IMR-90 (cell line): ENCODE results near the gene LGSN. TPM values are rescaled to one million over a fixed set of nuclear protein-coding genes. Genes with fewer than 3 reads are reported as not detected.

Source experiments
- ATAC-seq: fragments of 200-7000 bp; cut with Tn5 transposase; 2 replicates; pipeline ENCODE4 v1.9.1; 2020; ENCODE audit warnings: low read depth, mild to moderate bottlenecking, moderate library complexity
- BruUV-seq: library from RNA; stranded (reverse); fragments of 400-500 nt; replicated peaks from 2 replicates; lab custom pipeline; 2021; lab: Mats Ljungman, UMichigan
- CTCF ChIA-PET: fragments of 300-600 bp; formaldehyde crosslinking; extraction: SDS; loops from one replicate; lab custom pipeline; 2021; ENCODE audit warnings: antibody characterized with exemption; lab: Yijun Ruan, JAX
- POLR2A ChIA-PET: fragments of 300-600 bp; sonication (Branson Sonifier 250); formaldehyde crosslinking; loops from one replicate; lab custom pipeline; 2022; ENCODE audit warnings: antibody characterized with exemption; ENCODE audit not compliant: unreplicated experiment; lab: Charles Lee
- DNase-seq: peaks from one replicate; pipeline ENCODE4 v3.0.0; 2013
- H2AFZ ChIP-seq: replicated peaks from 2 replicates; pipeline ENCODE3; 2013; ENCODE audit warnings: low read length, mild to moderate bottlenecking; ENCODE audit not compliant: poor library complexity
- H2AK5ac ChIP-seq: 2 replicates; pipeline ENCODE4 v1.6.1; 2013; ENCODE audit warnings: low read depth, low read length, inconsistent platforms
- H2AK9ac ChIP-seq: replicated peaks from 2 replicates; pipeline ENCODE3; 2013; ENCODE audit warnings: mild to moderate bottlenecking, low read depth, low read length, moderate library complexity; ENCODE audit not compliant: poor library complexity
- H2BK120ac ChIP-seq: 2 replicates; pipeline ENCODE4 v1.6.1; 2013; ENCODE audit warnings: low read depth, low read length, inconsistent platforms
- H2BK15ac ChIP-seq: 3 replicates; pipeline ENCODE4 v1.6.1; 2013; ENCODE audit warnings: low read depth, low read length, inconsistent platforms
- H2BK20ac ChIP-seq: 2 replicates; pipeline ENCODE4 v1.6.1; 2013; ENCODE audit warnings: low read depth, mild to moderate bottlenecking, inconsistent platforms, low read length, moderate library complexity
- H2BK5ac ChIP-seq: 2 replicates; pipeline ENCODE4 v1.6.1; 2013; ENCODE audit warnings: mild to moderate bottlenecking, low read depth, low read length, inconsistent platforms; ENCODE audit not compliant: poor library complexity, severe bottlenecking
- H3K14ac ChIP-seq: replicated peaks from 2 replicates; pipeline ENCODE4 v1.6.1; 2013; ENCODE audit warnings: low read depth, low read length, inconsistent platforms
- H3K18ac ChIP-seq: 2 replicates; pipeline ENCODE4 v1.6.1; 2013; ENCODE audit warnings: low read depth, low read length, control low read depth
- H3K23ac ChIP-seq: 2 replicates; pipeline ENCODE4 v1.6.1; 2013; ENCODE audit warnings: low read depth, low read length, inconsistent platforms
- H3K27ac ChIP-seq: 2 replicates; pipeline ENCODE4 v1.5.1; 2013; ENCODE audit warnings: mild to moderate bottlenecking, control low read depth, low read length; ENCODE audit not compliant: insufficient read depth
- H3K27me3 ChIP-seq: 2 replicates; pipeline ENCODE4 v1.6.1; 2013; ENCODE audit warnings: low read length; ENCODE audit not compliant: control insufficient read depth, insufficient read depth
- H3K36me3 ChIP-seq: 2 replicates; pipeline ENCODE4 v1.6.1; 2013; ENCODE audit warnings: low read length, mixed read lengths; ENCODE audit not compliant: control insufficient read depth, insufficient read depth
- H3K4ac ChIP-seq: 2 replicates; pipeline ENCODE4 v1.6.1; 2013; ENCODE audit warnings: low read depth, low read length, inconsistent platforms
- H3K4me1 ChIP-seq: 2 replicates; pipeline ENCODE4 v1.6.1; 2013; ENCODE audit warnings: low read length, mixed read lengths; ENCODE audit not compliant: control insufficient read depth, insufficient read depth
- H3K4me2 ChIP-seq: 2 replicates; pipeline ENCODE4 v1.6.1; 2013; ENCODE audit warnings: low read depth, mild to moderate bottlenecking, control low read depth, low read length, moderate library complexity
- H3K4me3 ChIP-seq: 2 replicates; pipeline ENCODE4 v1.5.1; 2013; ENCODE audit warnings: low read depth, mild to moderate bottlenecking, control low read depth, low read length, moderate library complexity; ENCODE audit not compliant: insufficient read depth
- H3K56ac ChIP-seq: 2 replicates; pipeline ENCODE4 v1.6.1; 2013; ENCODE audit warnings: low read length, inconsistent platforms; ENCODE audit not compliant: insufficient read depth; ENCODE audit errors: extremely low read depth
- H3K79me1 ChIP-seq, 2 experiments: 2 replicates each; pipeline ENCODE4 v1.6.1; 2013; ENCODE audit warnings: low read length in 2 of 2, inconsistent platforms in 1 of 2, low read depth in 1 of 2
- H3K9ac ChIP-seq: 2 replicates; pipeline ENCODE4 v1.6.1; 2013; ENCODE audit warnings: low read depth, low read length, control low read depth
- H3K9me1 ChIP-seq: 2 replicates; pipeline ENCODE4 v1.6.1; 2013; ENCODE audit warnings: low read length, inconsistent platforms; ENCODE audit not compliant: insufficient read depth
- H3K9me3 ChIP-seq: 2 replicates; pipeline ENCODE4 v1.6.1; 2013; ENCODE audit warnings: low read length; ENCODE audit not compliant: control insufficient read depth, insufficient read depth
- H4K20me1 ChIP-seq: 2 replicates; pipeline ENCODE4 v1.6.1; 2013; ENCODE audit warnings: low read length, inconsistent platforms; ENCODE audit not compliant: insufficient read depth
- H4K5ac ChIP-seq: 2 replicates; pipeline ENCODE4 v1.6.1; 2013; ENCODE audit warnings: mild to moderate bottlenecking, low read depth, low read length, control low read depth
- H4K8ac ChIP-seq, 2 experiments: 2 replicates each; pipeline ENCODE4 v1.6.1; 2013; ENCODE audit warnings: low read depth in 2 of 2, low read length in 2 of 2, control low read depth in 1 of 2, inconsistent platforms in 1 of 2
- H4K91ac ChIP-seq: 2 replicates; pipeline ENCODE4 v1.6.1; 2013; ENCODE audit warnings: low read depth, low read length, inconsistent platforms; ENCODE audit not compliant: insufficient read depth
- CEBPB ChIP-seq: IDR thresholded peaks from 2 replicates; pipeline ENCODE4 v1.6.1; 2012; ENCODE audit warnings: low read depth, low read length, improper control_type of control experiment
- CHD1 ChIP-seq: IDR thresholded peaks from 2 replicates; pipeline ENCODE4 v1.6.1; 2012; ENCODE audit warnings: low read depth, low read length, improper control_type of control experiment
- NFE2L2 ChIP-seq: fragments of 150-350 bp; IDR thresholded peaks from 2 replicates; pipeline ENCODE4 v1.6.1; 2016; ENCODE audit warnings: low read depth, mild to moderate bottlenecking, low read length
- RAD21 ChIP-seq: IDR thresholded peaks from 2 replicates; pipeline ENCODE4 v1.6.1; 2012; ENCODE audit warnings: low read length, improper control_type of control experiment
- RFX5 ChIP-seq: IDR thresholded peaks from 2 replicates; pipeline ENCODE4 v1.8.0; 2012; ENCODE audit warnings: low read depth, mild to moderate bottlenecking, low read length, moderate library complexity
- WGBS, 2 experiments: methylation state at CpG; one replicate each; pipeline versions ENCODE4 v1.1.5 to v1.1.7; 2013; ENCODE audit warnings: missing lambda C conversion rate in 2 of 2; ENCODE audit not compliant: insufficient read length in 1 of 2; ENCODE audit errors: extremely low coverage in 2 of 2; 5-methylcytosine and 5-hydroxymethylcytosine counted together
- dilution Hi-C: fragments of 300-500 bp; cut with HindIII; formaldehyde crosslinking; loops from one replicate; pipeline ENCODE4 v1.14.3; 2018; ENCODE audit warnings: low sequenced_read_pairs; ENCODE audit not compliant: unreplicated experiment
- in situ Hi-C: fragments of 300-500 bp; cut with MboI; formaldehyde crosslinking; loops from 3 replicates; pipeline ENCODE4 v1.14.3; 2019; ENCODE audit warnings: low sequenced_read_pairs, inconsistent platforms, mixed read lengths
- intact Hi-C: fragments of 100-400 bp; cut with micrococcal nuclease; formaldehyde crosslinking; loops from 2 replicates; pipeline ENCODE4 v1.10.0; 2022
- polyA plus RNA-seq, 3 experiments: library from polyadenylated mRNA; depleted of rRNA; stranded (reverse); fragments of >200 nt; gene quantifications; 2 replicates each; pipeline ENCODE4 v1.2.3, GENCODE V29; 2012; ENCODE audit warnings: low replicate concordance in 1 of 3
- total RNA-seq: library from RNA; depleted of rRNA; stranded (reverse); fragments of >200 nt; gene quantifications from 2 replicates; pipeline ENCODE4 v1.2.3, GENCODE V29; 2012
- TF ChIP-seq, protein P1 (sequence below): fragments of 150-350 bp; IDR thresholded peaks from 2 replicates; pipeline ENCODE4 v1.6.1; 2016; ENCODE audit warnings: low read depth, mild to moderate bottlenecking, low read length, moderate library complexity, borderline replicate concordance

The LGSN gene
- total and polyA plus RNA-seq, 2 of the 4 experiments (the other 2 are of a cell fraction), result not detected

DNA sequence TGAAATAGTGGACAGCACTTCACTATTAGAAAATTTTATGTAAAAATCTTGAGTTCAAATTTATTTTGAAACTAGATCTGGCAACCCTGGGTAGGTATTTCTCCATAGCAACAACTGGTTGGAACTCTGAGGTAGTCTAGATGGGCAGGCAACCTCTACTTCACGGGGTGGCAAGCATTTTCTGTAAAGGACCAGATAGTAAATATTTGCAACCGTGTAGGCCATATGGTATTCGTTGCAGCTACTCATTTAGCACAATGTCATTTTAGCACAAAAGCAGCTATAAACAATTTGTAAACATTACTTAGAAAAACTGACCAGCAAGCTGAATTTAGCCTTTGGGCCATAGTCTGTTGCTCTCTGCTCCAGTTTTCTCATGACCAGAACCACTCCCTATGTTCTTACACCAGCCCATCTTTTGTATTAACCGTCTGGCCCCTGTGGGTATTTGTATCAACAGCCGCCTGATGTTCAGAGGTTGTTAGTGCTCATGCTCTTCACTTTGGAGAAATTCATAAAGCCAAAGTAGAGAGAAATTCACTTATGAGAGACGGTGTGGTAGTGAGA lies 29.2 kb downstream of the LGSN start:
- no peaks in the 10 kb centered on the region for H4K20me1 ChIP-seq
- no peak overlapping the region for H3K4ac ChIP-seq
- no peak overlapping the region for H3K14ac ChIP-seq
- dilution Hi-C loops, result no loop called here
- H3K9me1 ChIP-seq, result no peaks in the 10 kb centered on the region
- H3K23ac ChIP-seq, result no peak overlapping the region
- no peak overlapping the region for H4K91ac ChIP-seq
- H2BK15ac ChIP-seq, result no peak overlapping the region
- no peak overlapping the region for H3K27ac ChIP-seq
- H3K4me2 ChIP-seq, result no peak overlapping the region
- no TSS peak for BruUV-seq
- H3K18ac ChIP-seq, result no peak overlapping the region
- H3K27me3 ChIP-seq, result no peaks in the 10 kb centered on the region
- H3K9ac ChIP-seq, result no peak overlapping the region
- WGBS, 2 experiments, result 83% methylated on average over 1 of the region's 6 CpGs; no CpG with 5 or more reads in 1 of the 2 experiments
- H2BK120ac ChIP-seq, result no peak overlapping the region
- no peak overlapping the region for H2AFZ ChIP-seq
- H3K4me1 ChIP-seq, result no peaks in the 10 kb centered on the region
- no peak overlapping the region for H4K8ac ChIP-seq
- H3K79me1 ChIP-seq, result no peaks in the 10 kb centered on the region
- H3K9me3 ChIP-seq, result no peaks in the 10 kb centered on the region
- H4K5ac ChIP-seq, result no peak overlapping the region
- ChIA-PET POLR2A (no interaction called here), CTCF (no interaction called here)
- no peak for TF ChIP-seq CHD1
- TF ChIP-seq RFX5, result no peak
- no peak for TF ChIP-seq CEBPB
- TF ChIP-seq NFE2L2, result no peak
- TF ChIP-seq, protein P1, sequence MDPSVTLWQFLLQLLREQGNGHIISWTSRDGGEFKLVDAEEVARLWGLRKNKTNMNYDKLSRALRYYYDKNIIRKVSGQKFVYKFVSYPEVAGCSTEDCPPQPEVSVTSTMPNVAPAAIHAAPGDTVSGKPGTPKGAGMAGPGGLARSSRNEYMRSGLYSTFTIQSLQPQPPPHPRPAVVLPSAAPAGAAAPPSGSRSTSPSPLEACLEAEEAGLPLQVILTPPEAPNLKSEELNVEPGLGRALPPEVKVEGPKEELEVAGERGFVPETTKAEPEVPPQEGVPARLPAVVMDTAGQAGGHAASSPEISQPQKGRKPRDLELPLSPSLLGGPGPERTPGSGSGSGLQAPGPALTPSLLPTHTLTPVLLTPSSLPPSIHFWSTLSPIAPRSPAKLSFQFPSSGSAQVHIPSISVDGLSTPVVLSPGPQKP, result no peak
- TF ChIP-seq RAD21, result no peak
- no peak for DNase-seq
- no peak overlapping the region for H3K56ac ChIP-seq
- H2BK20ac ChIP-seq, result no peak overlapping the region
- no peak overlapping the region for H3K4me3 ChIP-seq
- no peak for ATAC-seq
- no peak overlapping the region for H2AK9ac ChIP-seq
- H3K36me3 ChIP-seq, result no peaks in the 10 kb centered on the region
- H2AK5ac ChIP-seq, result no peak overlapping the region
- intact Hi-C loops, result no loop called here
- in situ Hi-C loops, result no loop called here
- H2BK5ac ChIP-seq, result no peak overlapping the region
